HG02798 (cell line): ENCODE measurements around the gene CLBA1.

Experiments used
- ATAC-seq: cut with Tn5 transposase; IDR thresholded peaks from one replicate; pipeline ENCODE4 v1.9.1; 2021; ENCODE audit warnings: mild to moderate bottlenecking; ENCODE audit not compliant: unreplicated experiment, poor library complexity

CLBA1 gene

DNA sequence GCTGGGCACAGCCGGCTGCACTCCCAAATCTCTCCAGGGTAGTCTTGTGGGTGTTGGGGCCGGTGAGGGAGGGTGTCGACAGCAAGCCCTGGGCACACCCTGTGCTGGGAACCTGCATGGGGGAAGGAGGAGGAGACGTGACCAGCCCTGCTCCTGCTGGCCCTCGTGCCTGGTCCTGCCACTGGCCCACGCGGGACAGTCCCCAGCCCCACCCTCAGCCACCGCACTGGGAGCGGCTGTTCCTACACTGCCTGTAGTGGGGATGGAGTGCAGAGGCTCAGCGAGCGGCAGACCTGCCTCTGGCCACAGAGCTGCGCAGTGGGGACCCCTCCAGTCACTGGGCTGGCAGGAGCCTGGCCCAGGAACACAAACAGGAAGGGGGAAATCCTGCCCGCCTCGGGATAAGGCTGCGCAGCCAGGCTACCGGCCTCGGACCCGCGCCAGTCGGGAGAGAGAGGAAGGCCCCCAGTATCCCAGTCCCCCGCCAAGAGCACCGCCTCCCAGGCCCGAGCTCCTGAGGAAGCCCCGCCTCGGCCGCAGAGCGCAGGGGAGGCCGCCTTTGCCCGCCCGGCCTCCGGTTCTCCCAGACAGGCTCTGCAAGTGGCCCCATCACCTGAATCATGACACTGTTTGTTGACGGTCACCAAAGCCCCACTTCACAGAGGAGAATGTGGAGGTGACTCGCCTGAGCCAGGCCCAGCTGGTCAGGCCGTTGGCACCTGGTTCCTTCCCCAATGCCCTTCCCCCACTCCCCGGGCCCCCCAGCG is 18.0 kb upstream of the CLBA1 start:
- ATAC-seq: no peak

DNA sequence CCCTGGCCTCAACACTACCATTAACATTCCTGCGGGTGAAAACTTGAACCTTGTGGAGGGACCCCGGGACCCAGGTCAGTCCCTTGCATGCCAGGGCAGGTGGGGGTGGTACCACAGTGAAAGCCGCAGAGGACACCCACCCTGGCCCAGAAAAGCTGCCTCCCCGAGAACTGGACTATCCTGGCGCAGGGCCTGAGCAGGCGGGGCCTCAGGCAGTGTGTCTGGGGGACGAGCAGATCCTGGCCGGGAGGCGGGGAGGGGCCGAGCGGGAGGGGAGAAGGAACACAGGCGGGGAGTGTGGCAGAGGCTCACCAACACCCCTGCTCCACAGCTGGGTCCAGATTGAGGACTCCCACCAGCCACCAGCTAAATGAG is 17.4 kb upstream of the CLBA1 start:
- no peak for ATAC-seq

DNA sequence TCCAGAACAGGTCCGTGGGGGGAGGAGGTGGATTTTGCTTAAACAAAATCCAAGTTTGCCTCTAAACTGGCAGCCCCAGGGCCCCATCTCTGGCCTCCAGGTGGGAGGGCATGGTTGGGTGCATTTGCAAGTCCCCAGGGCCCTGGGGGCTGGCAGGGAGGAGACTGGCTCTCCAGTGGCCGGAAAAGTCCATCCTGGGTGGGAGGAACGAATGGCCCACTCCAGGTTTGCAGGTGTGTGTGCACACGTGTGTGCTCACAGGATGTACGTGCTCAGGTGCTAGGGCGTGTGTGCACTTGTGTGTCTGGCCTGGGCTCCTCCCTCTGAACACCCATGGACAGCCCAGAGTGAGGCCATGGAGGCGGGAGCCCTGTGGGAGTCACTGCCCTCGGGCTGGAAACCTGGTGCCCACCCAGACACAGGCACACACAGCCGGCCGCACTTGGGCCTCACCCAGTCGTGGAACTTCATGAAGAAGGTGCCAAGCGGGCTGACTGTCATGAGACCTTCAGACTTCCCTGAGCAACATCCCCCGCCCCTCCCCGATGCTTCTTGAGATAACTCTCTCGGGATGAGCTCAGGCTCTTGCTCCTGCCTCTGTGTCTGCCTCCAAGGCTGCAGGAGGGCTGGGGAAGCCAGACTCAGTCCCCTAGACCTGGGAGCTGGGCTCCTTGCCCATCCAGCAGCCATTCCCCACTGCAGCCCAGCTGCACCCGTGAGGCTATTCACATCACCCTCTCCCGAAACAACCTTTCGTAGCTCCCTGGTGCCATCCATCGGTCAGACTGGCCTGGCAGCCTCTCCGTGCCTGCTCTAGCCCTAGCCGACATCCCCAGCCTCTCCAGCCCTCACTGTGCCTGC is 16.8 kb upstream of the CLBA1 start:
- ATAC-seq: no peak

DNA sequence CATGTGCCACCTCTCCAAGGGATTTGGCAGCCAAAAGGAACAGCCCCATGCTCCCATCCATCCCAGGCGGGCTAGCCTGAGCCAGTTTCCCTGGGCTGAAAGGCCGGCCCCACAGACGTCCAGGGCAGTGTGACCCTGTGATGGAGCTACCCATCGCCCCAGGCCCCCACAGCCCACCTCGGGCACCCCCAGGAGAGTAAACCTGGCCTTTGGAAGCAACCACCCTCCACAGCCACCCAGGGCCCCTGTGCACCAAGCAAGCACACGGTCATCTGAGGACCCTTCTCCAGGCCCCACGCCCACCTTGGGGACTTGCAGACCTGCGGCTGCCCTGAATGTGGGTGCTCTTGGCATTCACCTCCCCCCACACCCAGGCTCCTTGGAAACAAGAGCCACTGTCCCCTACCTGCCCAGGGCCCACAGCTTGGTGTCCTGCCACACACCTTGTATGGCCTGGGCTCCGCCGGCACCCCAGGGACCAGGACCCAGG is 15.8 kb upstream of the CLBA1 start:
- ATAC-seq: no peak

DNA sequence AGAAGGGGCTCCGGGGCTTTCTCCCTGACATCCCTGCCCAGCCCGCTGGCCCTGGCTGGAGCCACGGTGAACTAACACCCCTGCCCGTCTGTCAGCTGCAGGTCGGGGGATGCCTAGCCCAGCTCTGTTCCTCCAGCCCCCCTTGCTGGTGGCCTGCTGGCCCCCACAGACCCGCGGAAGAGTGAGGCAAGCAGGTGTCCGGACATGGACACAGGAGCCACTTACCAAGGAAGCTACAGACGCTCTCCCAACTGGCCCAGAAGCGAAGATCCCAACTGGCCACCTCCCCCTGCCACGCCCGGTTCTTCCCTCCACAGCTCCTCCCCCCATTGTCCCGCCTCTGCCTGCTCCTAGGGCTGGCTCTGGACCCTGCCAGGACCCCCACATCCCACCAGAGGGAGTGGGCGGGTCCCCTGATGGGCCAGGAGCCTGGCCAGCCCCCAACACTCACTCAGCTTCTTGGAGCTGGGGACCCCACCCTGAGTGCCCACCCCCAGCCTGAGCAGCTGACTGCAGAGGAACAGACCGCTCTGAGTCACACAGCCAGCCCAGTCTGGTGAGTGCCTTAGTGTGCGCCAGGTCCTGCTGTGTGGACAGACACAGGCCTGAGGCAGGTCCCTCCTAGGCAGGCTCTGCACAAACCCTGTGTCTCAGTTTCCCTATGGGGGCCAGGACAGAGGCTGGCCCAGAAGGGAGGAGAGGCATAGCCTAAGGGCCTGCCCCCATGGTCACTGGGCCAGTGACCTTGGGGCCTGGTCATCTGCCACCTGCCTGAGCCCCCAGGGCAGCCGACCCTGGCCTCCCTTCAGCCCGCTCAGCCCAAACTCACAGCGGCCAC is 15.1 kb upstream of the CLBA1 start:
- no peak for ATAC-seq

DNA sequence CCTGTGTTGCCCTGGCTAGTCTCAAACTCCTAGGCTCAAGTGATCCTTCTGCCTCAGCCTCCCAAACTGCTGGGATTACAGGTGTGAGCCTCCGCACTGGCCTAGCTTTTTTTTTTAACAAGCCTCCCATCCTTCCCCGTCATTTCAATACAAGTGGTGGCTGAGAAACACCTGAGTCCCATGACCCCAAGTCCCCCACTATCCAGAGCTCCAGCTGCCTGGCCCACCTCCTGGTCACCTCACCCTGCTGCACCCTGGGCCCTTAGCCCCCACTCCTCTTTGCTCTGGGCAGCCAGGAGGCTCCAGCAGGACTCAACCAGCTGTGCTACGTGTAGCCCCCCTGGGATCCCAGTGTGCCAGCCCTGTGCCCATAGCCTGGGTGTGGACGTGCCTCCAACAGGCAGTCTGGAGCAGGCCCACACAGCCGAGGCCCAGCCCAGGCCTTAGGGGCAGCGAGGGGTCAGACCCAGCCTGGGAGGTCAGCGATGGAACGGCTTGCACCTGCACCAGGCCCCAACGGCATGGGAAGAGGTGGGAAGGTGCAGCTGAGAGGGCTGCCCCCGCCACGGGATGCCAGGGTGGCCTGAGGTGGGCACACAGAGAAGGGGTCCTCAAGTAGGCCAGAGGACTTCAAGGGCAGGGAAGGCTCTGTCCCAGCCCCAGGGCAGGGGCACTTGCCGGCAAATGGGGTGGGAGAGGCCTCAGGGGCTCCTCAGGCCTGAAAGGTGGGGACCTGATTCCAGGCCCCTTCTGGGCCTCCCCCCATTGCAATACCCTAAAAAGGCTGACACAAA is 13.9 kb upstream of the CLBA1 start:
- ATAC-seq: no peak

DNA sequence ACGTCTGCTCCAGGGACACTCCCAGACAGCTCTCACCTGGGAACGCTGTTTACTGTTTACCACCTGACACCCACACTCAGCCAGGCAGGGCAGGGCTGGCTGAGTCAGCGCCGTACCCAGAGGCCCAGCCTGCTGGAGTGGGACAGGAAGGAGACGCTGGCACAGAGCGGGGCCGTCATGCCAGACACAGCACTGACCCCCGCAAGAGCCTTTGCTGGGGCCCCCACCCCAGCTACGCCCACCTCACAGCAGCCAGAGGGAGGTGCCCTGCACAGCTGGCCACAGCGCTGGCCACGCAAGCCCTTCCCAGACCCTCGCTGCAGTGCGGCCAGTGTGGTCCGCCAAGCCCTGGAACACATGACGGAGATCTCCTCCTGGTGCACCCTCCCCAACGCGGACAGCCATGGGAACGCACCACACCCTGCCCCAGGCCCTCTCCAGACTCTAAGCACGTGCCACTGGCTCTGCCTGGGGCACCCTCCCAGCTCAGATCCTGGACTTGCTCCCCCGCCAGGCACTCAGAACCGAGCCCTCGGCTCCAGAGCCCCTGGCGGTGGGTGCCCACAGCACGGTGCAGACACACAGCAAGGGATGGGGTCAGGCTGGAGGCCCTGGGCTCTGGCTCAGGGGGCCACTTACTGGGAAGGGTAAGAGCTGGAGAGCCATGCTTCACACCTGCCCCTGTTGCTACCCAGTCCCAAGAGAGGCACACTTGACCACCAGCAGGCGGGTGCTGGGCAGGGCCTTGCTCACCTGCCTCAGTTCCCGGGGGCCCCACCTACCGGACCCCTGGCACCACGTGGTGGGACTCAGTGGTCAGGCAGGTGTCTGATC is 13.1 kb upstream of the CLBA1 start:
- ATAC-seq: no peak

DNA sequence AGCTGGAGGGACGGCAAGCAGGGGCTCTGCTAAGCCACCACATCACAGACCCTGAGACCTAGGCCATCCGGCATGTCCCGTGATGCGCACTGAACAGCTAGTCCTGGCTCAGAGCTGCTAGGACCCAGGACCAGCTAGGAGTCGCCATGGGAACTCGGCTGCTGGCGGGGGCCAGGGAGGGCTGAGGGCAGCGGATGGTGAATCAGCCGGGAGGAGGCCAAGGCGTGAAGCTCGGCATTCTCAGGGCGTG is 12.5 kb upstream of the CLBA1 start:
- ATAC-seq: no peak

DNA sequence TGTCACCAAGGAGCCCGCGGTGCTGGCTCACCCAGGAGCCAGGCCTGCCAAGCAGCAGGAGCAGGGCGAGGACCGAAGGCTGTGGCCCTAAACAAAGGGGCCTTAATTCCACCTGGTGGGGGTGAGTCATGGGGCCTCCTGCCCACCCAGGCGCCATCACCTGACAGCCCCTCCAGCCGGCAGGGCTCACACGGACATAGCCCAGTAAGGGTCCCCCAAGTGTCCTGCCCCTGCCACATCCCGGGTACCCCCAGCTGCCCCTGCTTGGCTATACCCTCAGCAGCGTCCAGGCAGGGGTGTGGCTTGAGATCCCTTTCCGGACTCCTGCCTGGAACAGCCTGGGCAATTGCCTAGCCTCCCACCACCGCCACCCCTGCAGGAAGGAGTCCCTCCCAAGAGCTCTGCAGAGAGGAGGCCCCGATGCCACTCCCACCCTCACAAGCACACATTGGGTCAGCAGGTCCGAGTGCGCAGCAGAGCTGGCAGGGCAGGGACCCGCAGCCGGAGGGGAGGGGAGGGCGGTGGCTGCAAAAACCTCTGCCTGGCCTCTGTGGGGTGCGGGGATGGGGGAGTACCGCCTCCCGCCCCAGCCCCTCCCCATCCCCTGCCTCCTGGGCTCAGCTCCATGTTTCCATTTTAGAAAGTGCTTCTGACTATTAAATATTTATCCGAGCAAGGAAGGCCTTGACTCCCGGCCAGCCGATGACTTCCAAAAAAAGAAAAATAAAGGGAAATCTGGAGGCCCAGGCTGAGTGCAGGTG is 12.0 kb upstream of the CLBA1 start:
- ATAC-seq: no peak

DNA sequence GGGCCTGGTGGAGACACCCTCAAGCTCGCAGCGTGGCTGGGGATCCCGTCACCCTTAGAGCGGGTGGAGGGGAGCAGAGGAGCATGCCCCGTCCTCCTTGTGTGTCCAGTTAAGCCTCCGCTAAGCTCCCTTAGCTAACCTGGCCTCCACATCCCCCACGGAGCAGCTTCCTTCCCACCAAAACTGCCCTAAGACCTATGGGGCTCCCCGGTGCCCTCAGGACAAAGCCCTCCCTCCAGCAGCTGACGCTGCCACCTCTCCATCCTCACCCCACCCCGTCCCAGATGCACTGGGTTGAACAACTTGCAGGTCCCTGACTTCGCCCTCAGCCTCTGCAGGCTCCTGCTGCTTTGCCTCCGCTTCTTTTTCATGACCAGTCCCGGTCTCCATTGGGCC is 11.4 kb upstream of the CLBA1 start:
- ATAC-seq: no peak

DNA sequence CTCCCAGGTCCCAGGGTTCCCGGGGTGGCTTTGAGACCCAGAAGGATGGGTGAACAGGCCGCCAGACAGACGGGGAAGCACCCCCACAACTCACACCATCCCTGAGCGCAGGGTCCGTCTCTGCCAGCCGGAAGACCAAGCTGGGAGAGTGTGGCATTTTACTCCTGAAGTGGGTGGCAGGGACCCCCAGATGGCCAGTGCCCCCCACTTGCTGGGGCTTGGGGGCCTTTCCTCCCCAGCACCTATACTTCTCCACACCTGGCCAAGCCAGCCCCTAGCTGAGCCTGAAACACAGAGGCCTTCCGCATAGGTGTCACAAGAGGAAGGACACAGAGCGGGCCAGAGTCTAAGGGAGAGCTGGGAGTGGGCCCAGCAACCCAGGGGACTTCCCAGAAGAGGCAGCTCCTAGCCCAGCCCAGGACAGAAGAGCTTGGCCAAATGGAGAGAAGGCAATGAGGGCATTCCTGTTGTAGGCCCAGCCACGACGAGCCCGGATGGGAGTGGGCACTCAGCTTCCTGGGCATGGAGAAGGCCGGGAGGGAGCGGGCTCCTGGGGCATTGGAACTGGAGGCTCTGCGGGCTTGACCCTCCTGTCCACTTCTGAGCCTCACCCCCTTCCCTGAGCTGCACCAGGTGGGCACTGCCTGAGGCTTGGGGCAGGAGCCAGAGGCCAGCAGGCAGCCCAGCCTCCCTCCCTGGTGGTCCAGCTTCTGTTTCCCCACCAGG is 10.8 kb upstream of the CLBA1 start:
- ATAC-seq: no peak

DNA sequence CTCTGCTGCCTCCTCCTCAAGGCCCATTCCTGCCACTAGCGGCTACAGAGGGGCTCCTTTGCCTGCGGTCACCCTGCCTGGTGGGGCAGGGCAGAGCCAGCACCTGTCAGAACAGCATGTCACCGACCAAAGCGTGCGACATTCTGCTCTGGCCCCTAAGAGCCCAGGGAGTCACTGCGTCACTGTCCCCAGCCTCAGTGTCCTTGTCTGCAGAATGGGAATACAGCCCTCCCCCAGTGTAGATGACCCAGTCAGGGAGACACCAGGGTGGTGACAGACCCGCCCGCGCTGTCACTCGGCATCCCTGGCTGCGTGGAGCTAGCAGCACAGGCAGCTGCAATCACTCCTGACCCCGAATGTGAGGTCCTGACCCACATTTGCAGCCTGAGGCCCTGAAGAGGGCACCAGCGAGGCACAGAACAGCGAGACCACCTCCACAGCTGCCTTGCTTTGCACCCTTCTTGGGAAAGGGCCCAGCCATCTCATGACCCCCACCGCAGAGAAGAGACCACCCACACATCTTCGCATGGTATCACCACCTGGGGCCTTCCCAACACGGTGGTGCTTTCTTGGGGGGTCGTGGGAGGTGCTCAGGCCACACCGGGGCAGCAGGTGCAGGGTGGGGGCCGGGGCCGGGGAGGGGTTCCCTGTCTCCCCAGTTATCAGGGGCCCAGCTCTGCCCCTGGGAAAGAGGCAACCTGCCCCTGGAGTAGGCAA is 9.9 kb upstream of the CLBA1 start:
- ATAC-seq: no peak

DNA sequence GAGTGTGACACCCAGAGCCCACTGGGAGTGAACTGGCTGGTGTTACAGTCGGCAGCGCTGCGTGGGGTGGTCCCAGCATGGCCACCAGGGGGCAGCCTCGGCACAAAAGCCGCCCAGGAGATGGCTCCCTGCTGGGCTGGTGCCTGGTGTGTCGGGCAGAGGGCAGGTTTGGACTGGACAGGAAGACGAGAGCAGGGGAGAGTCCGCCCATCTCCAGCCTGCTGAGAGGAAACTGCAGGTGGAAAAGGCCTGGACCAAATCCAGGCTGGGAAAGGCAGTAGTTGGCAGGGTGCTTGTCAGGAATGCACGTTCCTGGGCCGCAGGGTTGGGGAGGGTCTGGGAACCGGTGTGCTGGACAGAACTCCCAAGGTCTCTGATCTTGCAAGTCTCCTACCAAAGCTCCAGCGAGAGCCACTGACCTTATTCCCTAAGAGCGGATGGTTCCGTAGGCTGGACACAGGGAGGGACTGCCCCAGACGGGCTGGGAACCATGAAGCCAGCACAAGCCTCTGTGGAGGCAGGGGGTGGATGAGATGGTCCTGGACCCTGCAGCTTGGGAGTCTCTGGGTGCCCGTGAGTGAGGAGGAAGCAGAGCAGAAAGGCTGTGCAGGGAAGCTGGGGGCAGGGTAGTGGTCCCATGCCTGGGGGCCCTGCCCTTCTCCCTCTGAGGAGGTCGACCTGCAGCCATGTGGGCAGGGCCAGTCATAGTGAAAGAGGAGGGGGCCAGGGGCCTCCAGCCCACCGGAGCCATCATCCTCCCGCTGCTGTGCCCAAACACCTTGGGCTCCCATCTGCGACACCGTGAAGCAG is 9.2 kb upstream of the CLBA1 start:
- peak; percentile 60 for ATAC-seq

DNA sequence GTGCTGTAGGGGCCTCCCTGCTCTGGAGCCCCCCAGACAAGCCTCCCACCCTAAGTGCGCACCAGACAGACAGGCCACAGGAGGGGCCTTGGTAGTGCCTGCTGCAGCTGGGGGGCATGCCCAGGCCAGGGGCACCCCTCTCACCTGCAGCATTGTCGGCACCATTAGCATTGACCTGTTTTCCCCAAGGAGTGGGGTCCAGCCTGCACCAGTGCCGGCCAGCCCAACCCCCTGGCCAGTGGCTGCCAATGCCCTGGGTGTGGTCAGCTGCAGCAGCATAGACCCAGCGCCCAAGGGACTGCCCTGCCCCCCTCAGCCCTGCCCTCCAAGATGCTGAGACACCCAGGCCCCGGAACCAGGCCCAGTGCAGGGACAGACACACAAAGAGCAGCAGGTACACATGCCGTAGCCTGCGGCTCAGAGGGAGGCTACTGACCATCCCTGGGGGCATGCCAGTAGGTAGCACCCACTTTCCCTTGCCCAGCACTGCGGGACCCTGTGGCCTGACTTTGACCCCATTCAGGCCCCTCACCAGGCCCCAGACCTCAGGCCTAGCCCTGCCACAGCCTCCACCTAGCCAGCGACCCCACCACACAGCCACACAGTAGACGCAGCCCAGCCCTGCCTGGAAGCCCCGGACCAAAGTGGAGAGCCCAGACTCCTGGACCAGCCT is 8.4 kb upstream of the CLBA1 start:
- no peak for ATAC-seq

DNA sequence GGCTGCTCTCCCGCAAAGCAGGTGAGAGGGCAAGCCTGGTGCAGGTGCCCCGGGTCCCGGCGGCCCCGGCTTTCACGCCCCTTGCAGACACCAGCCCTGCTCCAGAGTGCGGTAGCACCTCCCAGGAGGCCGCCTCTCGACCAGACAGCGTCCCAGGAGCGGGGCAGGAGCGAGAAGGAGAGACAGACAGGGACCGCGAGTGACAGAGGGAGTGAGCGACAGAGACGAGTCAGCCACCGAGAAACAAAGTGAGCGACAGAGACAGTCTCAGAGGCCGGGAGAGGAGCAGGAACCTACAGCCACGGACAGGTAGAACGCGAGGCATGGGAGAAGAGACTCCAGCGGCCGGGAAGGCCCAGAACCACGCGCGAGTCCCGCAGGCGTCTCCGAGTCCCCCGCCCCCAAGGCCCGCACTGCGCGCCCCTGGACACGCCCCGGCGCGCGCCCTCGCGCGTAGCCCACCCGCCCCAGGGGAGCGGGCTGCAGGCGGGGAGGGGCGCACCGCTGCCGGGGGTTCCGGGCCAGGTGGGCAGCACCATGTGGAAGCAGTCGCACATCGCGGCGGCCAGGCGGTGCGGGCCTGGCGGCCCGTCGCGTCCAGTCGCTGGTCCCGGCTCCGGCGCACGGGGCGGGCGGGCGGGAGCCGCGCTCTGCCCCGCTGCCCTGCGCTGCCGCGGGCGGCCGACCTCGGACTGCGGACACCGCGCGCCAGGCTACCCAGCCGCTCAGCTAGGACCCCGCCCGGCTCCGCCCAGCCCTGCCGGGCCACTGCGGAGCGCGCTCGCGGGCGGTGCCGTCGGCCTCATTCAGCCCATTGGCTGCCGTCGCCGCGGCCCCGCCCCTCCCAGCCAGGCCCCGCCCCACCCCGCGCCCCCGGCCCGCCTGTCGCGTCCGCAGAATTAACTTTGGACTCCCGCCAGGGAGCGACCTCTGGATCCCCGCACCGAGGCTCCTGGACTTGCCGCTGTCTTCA is 7.6 kb upstream of the CLBA1 start, which contains the start of gene AHNAK2:
Gene AHNAK2, minus strand, starts transcription at position 694 of the 973 bp plus-strand sequence. Its CDS starts 137 bp downstream, at position 557.
- ATAC-seq: no peak
